IMR-90 (cell line): ENCODE results near the gene SPRED2. TPM values are rescaled to one million over a fixed set of nuclear protein-coding genes. Genes with fewer than 3 reads are reported as not detected.

ENCODE experiments used
- ATAC-seq: fragments of 200-7000 bp; cut with Tn5 transposase; 2 replicates; pipeline ENCODE4 v1.9.1; 2020; ENCODE audit warnings: low read depth, mild to moderate bottlenecking, moderate library complexity
- BruUV-seq: library from RNA; stranded (reverse); fragments of 400-500 nt; replicated peaks from 2 replicates; lab custom pipeline; 2021; lab: Mats Ljungman, UMichigan
- CTCF ChIA-PET: fragments of 300-600 bp; formaldehyde crosslinking; extraction: SDS; loops from one replicate; lab custom pipeline; 2021; ENCODE audit warnings: antibody characterized with exemption; lab: Yijun Ruan, JAX
- POLR2A ChIA-PET: fragments of 300-600 bp; sonication (Branson Sonifier 250); formaldehyde crosslinking; loops from one replicate; lab custom pipeline; 2022; ENCODE audit warnings: antibody characterized with exemption; ENCODE audit not compliant: unreplicated experiment; lab: Charles Lee
- DNase-seq: peaks from one replicate; pipeline ENCODE4 v3.0.0; 2013
- H2AFZ ChIP-seq: replicated peaks from 2 replicates; pipeline ENCODE3; 2013; ENCODE audit warnings: low read length, mild to moderate bottlenecking; ENCODE audit not compliant: poor library complexity
- H2AK5ac ChIP-seq: 2 replicates; pipeline ENCODE4 v1.6.1; 2013; ENCODE audit warnings: low read depth, low read length, inconsistent platforms
- H2AK9ac ChIP-seq: replicated peaks from 2 replicates; pipeline ENCODE3; 2013; ENCODE audit warnings: mild to moderate bottlenecking, low read depth, low read length, moderate library complexity; ENCODE audit not compliant: poor library complexity
- H2BK120ac ChIP-seq: 2 replicates; pipeline ENCODE4 v1.6.1; 2013; ENCODE audit warnings: low read depth, low read length, inconsistent platforms
- H2BK15ac ChIP-seq: 3 replicates; pipeline ENCODE4 v1.6.1; 2013; ENCODE audit warnings: low read depth, low read length, inconsistent platforms
- H2BK20ac ChIP-seq: 2 replicates; pipeline ENCODE4 v1.6.1; 2013; ENCODE audit warnings: low read depth, mild to moderate bottlenecking, inconsistent platforms, low read length, moderate library complexity
- H2BK5ac ChIP-seq: 2 replicates; pipeline ENCODE4 v1.6.1; 2013; ENCODE audit warnings: mild to moderate bottlenecking, low read depth, low read length, inconsistent platforms; ENCODE audit not compliant: poor library complexity, severe bottlenecking
- H3K14ac ChIP-seq: replicated peaks from 2 replicates; pipeline ENCODE4 v1.6.1; 2013; ENCODE audit warnings: low read depth, low read length, inconsistent platforms
- H3K18ac ChIP-seq: 2 replicates; pipeline ENCODE4 v1.6.1; 2013; ENCODE audit warnings: low read depth, low read length, control low read depth
- H3K23ac ChIP-seq: 2 replicates; pipeline ENCODE4 v1.6.1; 2013; ENCODE audit warnings: low read depth, low read length, inconsistent platforms
- H3K27ac ChIP-seq: 2 replicates; pipeline ENCODE4 v1.5.1; 2013; ENCODE audit warnings: mild to moderate bottlenecking, control low read depth, low read length; ENCODE audit not compliant: insufficient read depth
- H3K27me3 ChIP-seq: 2 replicates; pipeline ENCODE4 v1.6.1; 2013; ENCODE audit warnings: low read length; ENCODE audit not compliant: control insufficient read depth, insufficient read depth
- H3K36me3 ChIP-seq: 2 replicates; pipeline ENCODE4 v1.6.1; 2013; ENCODE audit warnings: low read length, mixed read lengths; ENCODE audit not compliant: control insufficient read depth, insufficient read depth
- H3K4ac ChIP-seq: 2 replicates; pipeline ENCODE4 v1.6.1; 2013; ENCODE audit warnings: low read depth, low read length, inconsistent platforms
- H3K4me1 ChIP-seq: 2 replicates; pipeline ENCODE4 v1.6.1; 2013; ENCODE audit warnings: low read length, mixed read lengths; ENCODE audit not compliant: control insufficient read depth, insufficient read depth
- H3K4me2 ChIP-seq: 2 replicates; pipeline ENCODE4 v1.6.1; 2013; ENCODE audit warnings: low read depth, mild to moderate bottlenecking, control low read depth, low read length, moderate library complexity
- H3K4me3 ChIP-seq: 2 replicates; pipeline ENCODE4 v1.5.1; 2013; ENCODE audit warnings: low read depth, mild to moderate bottlenecking, control low read depth, low read length, moderate library complexity; ENCODE audit not compliant: insufficient read depth
- H3K56ac ChIP-seq: 2 replicates; pipeline ENCODE4 v1.6.1; 2013; ENCODE audit warnings: low read length, inconsistent platforms; ENCODE audit not compliant: insufficient read depth; ENCODE audit errors: extremely low read depth
- H3K79me1 ChIP-seq, 2 experiments: 2 replicates each; pipeline ENCODE4 v1.6.1; 2013; ENCODE audit warnings: low read length in 2 of 2, inconsistent platforms in 1 of 2, low read depth in 1 of 2
- H3K9ac ChIP-seq: 2 replicates; pipeline ENCODE4 v1.6.1; 2013; ENCODE audit warnings: low read depth, low read length, control low read depth
- H3K9me1 ChIP-seq: 2 replicates; pipeline ENCODE4 v1.6.1; 2013; ENCODE audit warnings: low read length, inconsistent platforms; ENCODE audit not compliant: insufficient read depth
- H3K9me3 ChIP-seq: 2 replicates; pipeline ENCODE4 v1.6.1; 2013; ENCODE audit warnings: low read length; ENCODE audit not compliant: control insufficient read depth, insufficient read depth
- H4K20me1 ChIP-seq: 2 replicates; pipeline ENCODE4 v1.6.1; 2013; ENCODE audit warnings: low read length, inconsistent platforms; ENCODE audit not compliant: insufficient read depth
- H4K5ac ChIP-seq: 2 replicates; pipeline ENCODE4 v1.6.1; 2013; ENCODE audit warnings: mild to moderate bottlenecking, low read depth, low read length, control low read depth
- H4K8ac ChIP-seq, 2 experiments: 2 replicates each; pipeline ENCODE4 v1.6.1; 2013; ENCODE audit warnings: low read depth in 2 of 2, low read length in 2 of 2, control low read depth in 1 of 2, inconsistent platforms in 1 of 2
- H4K91ac ChIP-seq: 2 replicates; pipeline ENCODE4 v1.6.1; 2013; ENCODE audit warnings: low read depth, low read length, inconsistent platforms; ENCODE audit not compliant: insufficient read depth
- BHLHE40 ChIP-seq: fragments of 150-350 bp; IDR thresholded peaks from 2 replicates; pipeline ENCODE4 v1.6.1; 2016; ENCODE audit warnings: mild to moderate bottlenecking, low read depth, low read length
- FOS ChIP-seq: fragments of 150-350 bp; IDR thresholded peaks from 2 replicates; pipeline ENCODE4 v1.6.1; 2016; ENCODE audit warnings: low read depth, low read length
- MAFK ChIP-seq: IDR thresholded peaks from 2 replicates; pipeline ENCODE4 v1.6.1; 2012; ENCODE audit warnings: low read depth, low read length, improper control_type of control experiment
- MAZ ChIP-seq: IDR thresholded peaks from 2 replicates; pipeline ENCODE4 v1.6.1; 2012; ENCODE audit warnings: low read depth, mild to moderate bottlenecking, low read length, improper control_type of control experiment, moderate library complexity, borderline replicate concordance
- MXI1 ChIP-seq: IDR thresholded peaks from 2 replicates; pipeline ENCODE4 v1.6.1; 2012; ENCODE audit warnings: low read depth, mild to moderate bottlenecking, low read length, moderate library complexity, borderline replicate concordance
- POLR2A ChIP-seq: IDR thresholded peaks from 2 replicates; pipeline ENCODE4 v1.6.1; 2012; ENCODE audit warnings: mild to moderate bottlenecking, low read depth, low read length
- SMC3 ChIP-seq: fragments of 150-350 bp; IDR thresholded peaks from 2 replicates; pipeline ENCODE4 v1.6.1; 2016; ENCODE audit warnings: low read depth, mild to moderate bottlenecking, antibody characterized with exemption, low read length, moderate library complexity
- WGBS, 2 experiments: methylation state at CpG; one replicate each; pipeline versions ENCODE4 v1.1.5 to v1.1.7; 2013; ENCODE audit warnings: missing lambda C conversion rate in 2 of 2; ENCODE audit not compliant: insufficient read length in 1 of 2; ENCODE audit errors: extremely low coverage in 2 of 2; 5-methylcytosine and 5-hydroxymethylcytosine counted together
- dilution Hi-C: fragments of 300-500 bp; cut with HindIII; formaldehyde crosslinking; loops from one replicate; pipeline ENCODE4 v1.14.3; 2018; ENCODE audit warnings: low sequenced_read_pairs; ENCODE audit not compliant: unreplicated experiment
- in situ Hi-C: fragments of 300-500 bp; cut with MboI; formaldehyde crosslinking; loops from 3 replicates; pipeline ENCODE4 v1.14.3; 2019; ENCODE audit warnings: low sequenced_read_pairs, inconsistent platforms, mixed read lengths
- intact Hi-C: fragments of 100-400 bp; cut with micrococcal nuclease; formaldehyde crosslinking; loops from 2 replicates; pipeline ENCODE4 v1.10.0; 2022
- polyA plus RNA-seq, 3 experiments: library from polyadenylated mRNA; depleted of rRNA; stranded (reverse); fragments of >200 nt; gene quantifications; 2 replicates each; pipeline ENCODE4 v1.2.3, GENCODE V29; 2012; ENCODE audit warnings: low replicate concordance in 1 of 3
- total RNA-seq: library from RNA; depleted of rRNA; stranded (reverse); fragments of >200 nt; gene quantifications from 2 replicates; pipeline ENCODE4 v1.2.3, GENCODE V29; 2012

SPRED2 gene
- total and polyA plus RNA-seq, 2 of the 4 experiments (the other 2 are of a cell fraction) = 4.8 to 18.7 TPM

DNA sequence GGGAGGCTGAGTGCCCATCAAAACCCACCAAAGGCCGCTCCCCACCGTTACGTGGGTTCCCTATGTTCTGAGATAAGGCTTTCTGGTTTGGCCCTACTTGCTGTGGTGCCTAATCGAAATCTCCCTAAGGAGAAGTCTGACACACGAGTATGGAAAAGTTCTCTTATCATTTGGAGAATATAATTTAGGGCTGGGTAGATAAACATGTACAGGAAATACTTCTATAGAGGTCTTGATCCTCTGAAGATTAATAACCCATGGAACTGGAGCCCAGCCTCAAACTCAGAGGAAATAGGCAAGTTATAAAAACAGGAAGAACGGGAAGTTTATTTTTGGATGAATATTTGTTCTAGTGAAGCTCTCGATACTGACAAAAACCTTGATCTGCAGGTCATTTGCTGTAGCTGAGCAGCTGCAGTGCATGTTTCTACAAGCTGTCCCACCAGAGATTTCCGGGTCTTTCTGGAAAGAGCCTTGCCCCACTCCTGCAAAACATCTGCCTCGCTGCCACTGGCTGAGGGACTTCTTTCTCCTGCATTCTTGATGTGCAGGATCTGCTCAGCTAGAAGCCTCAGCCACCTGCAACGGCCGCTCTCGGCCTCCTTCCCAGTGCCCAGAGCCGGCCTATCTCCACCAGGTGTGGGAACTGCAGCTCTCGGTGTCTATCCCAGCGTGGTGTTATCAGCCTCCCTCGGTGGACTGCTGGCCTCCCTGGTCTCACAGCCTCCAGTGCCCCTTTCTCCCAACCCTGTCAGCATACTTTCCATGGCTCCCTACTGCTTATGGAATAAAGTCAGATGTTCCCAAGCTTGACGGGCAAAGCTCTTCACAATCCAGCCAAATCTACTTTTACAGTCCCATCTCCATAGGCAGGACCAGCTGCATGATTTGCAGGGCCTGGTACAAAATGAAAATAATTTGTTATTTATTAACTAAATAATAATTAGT, 48.6 kb downstream of the SPRED2 start:
- Histone ChIP-seq H3K18ac (0 out of 2 replicates have a peak overlapping the region, but pooled peaks have one; percentile 12), H3K27ac (peak overlapping the region; percentile 10), H2BK5ac (peak overlapping the region; percentile 50), H3K9me3 (no peaks in the 10 kb centered on the region), H3K36me3 (no peaks in the 10 kb centered on the region), H2AK9ac (peak overlapping the region; percentile 78), H4K5ac (no peak overlapping the region; the same call in 1 of the 2 replicates), H4K8ac (peak overlapping the region in 1 of 2 experiments; percentile 70; a peak in 1 of 4 replicates), H3K4me2 (peak overlapping the region; percentile 28), H3K14ac (peak overlapping the region; percentile 47; the same call in 1 of the 2 replicates), H2AFZ (no peak overlapping the region), H3K56ac (no peak overlapping the region; the same call in 1 of the 2 replicates), H2BK120ac (peak overlapping the region; percentile 38), H3K27me3 (no peaks in the 10 kb centered on the region), H2BK20ac (peak overlapping the region; percentile 61; the same call in 1 of the 2 replicates), H3K4ac (peak overlapping the region; percentile 81), H3K79me1 (peaks cover 60 to 87% of the 10 kb centered on the region in 2 experiments), H3K9ac (no peak overlapping the region), H3K4me3 (no peak overlapping the region), H2BK15ac (peak overlapping the region; percentile 63; the same call in 1 of the 3 replicates), H4K91ac (peak overlapping the region; percentile 23; the same call in 1 of the 2 replicates), H2AK5ac (peak overlapping the region; percentile 86), H3K9me1 (peaks cover 37% of the 10 kb centered on the region), H3K4me1 (peaks cover 25% of the 10 kb centered on the region), H4K20me1 (peaks cover 69% of the 10 kb centered on the region), H3K23ac (peak overlapping the region; percentile 52)
- dilution Hi-C loops = no loop called here
- BruUV-seq = no TSS peak
- DNase-seq (peak; percentile 56), ATAC-seq (peak; percentile 15)
- in situ Hi-C loops = no loop called here
- intact Hi-C loops = no loop called here
- TF ChIP-seq BHLHE40 = no peak
- TF ChIP-seq FOS = no peak
- TF ChIP-seq MXI1 = no peak
- no peak for TF ChIP-seq MAZ
- peak; percentile 15; the same call in 1 of the 2 replicates for TF ChIP-seq POLR2A
- TF ChIP-seq MAFK = no peak
- no peak for TF ChIP-seq SMC3
- POLR2A ChIA-PET = interaction anchor here (0.6 kb wide), 1 partner anchor 38 kb away, joined by 3 read pairs; no protein-coding TSS in a partner anchor
- CTCF ChIA-PET = interaction anchor here (0.5 to 0.6 kb wide), 2 partner anchors 25 to 169 kb away, joined by 5 read pairs; no protein-coding TSS in a partner anchor
- WGBS, 2 experiments = 57% methylated on average over 10 of the region's 17 CpGs; no CpG with 5 or more reads in 1 of the 2 experiments
